Neural cell (in vitro differentiated cells): ENCODE measurements around the gene L1CAM. TPM values are rescaled to one million over a fixed set of nuclear protein-coding genes. Genes with fewer than 3 reads are reported as not detected.

ENCODE experiments used
- H2AFZ ChIP-seq: fragments of 200-600, 300-800 bp; sonication (generic), shearing (Covaris generic); 2 replicates; pipeline ENCODE4 v1.6.0; 2014; ENCODE audit warnings: low read depth, mild to moderate bottlenecking, antibody characterized with exemption, low read length, moderate library complexity
- H3F3A ChIP-seq: fragments of 200-600 bp; shearing (Covaris generic); 2 replicates; pipeline ENCODE4 v1.6.1; 2016; ENCODE audit warnings: mild to moderate bottlenecking, moderate library complexity, mixed read lengths, antibody characterized with exemption, low read length; ENCODE audit not compliant: insufficient read depth, poor library complexity, severe bottlenecking
- H3K27ac ChIP-seq: fragments of 200-600, 300-800 bp; sonication (generic), shearing (Covaris generic); 2 replicates; pipeline ENCODE4 v1.5.1; 2014; ENCODE audit warnings: mild to moderate bottlenecking, low read length, moderate library complexity
- H3K27me3 ChIP-seq: fragments of 300-800, 200-600 bp; sonication (generic), shearing (Covaris generic); 2 replicates; pipeline ENCODE4 v1.6.0; 2014; ENCODE audit warnings: mild to moderate bottlenecking, low read depth, low read length, moderate library complexity; ENCODE audit not compliant: insufficient read depth
- H3K36me3 ChIP-seq: fragments of 300-800, 200-600 bp; sonication (generic), shearing (Covaris generic); 2 replicates; pipeline ENCODE4 v1.5.1; 2014; ENCODE audit warnings: mild to moderate bottlenecking, antibody characterized with exemption, low read length, moderate library complexity; ENCODE audit not compliant: insufficient read depth
- H3K4me2 ChIP-seq: fragments of 300-800, 200-600 bp; sonication (generic), shearing (Covaris generic); 2 replicates; pipeline ENCODE4 v1.6.0; 2014; ENCODE audit warnings: mild to moderate bottlenecking, low read length
- H3K4me3 ChIP-seq: fragments of 300-800, 200-600 bp; sonication (generic), shearing (Covaris generic); 2 replicates; pipeline ENCODE4 v1.5.1; 2014; ENCODE audit warnings: mild to moderate bottlenecking, low read length, moderate library complexity
- H3K79me2 ChIP-seq: fragments of 200-600 bp; shearing (Covaris generic); replicated peaks from 2 replicates; pipeline ENCODE4 v1.6.0; 2014; ENCODE audit warnings: mild to moderate bottlenecking, low read length, moderate library complexity; ENCODE audit not compliant: insufficient read depth
- H3K9ac ChIP-seq: fragments of 300-800, 200-600 bp; sonication (generic), shearing (Covaris generic); 2 replicates; pipeline ENCODE4 v1.6.1; 2016; ENCODE audit warnings: mild to moderate bottlenecking, low read length, mixed read lengths
- H3K9me2 ChIP-seq: fragments of 200-600 bp; shearing (Covaris generic); 2 replicates; pipeline ENCODE4 v1.6.1; 2016; ENCODE audit warnings: mild to moderate bottlenecking, low read length, mixed read lengths; ENCODE audit not compliant: insufficient read depth
- H3K9me3 ChIP-seq: fragments of 200-600, 300-800 bp; sonication (generic), shearing (Covaris generic); 2 replicates; pipeline ENCODE4 v1.6.1; 2016; ENCODE audit warnings: mild to moderate bottlenecking, mixed run types, low read length, moderate library complexity, mixed read lengths
- H4K20me1 ChIP-seq: fragments of 200-600 bp; shearing (Covaris generic); 2 replicates; pipeline ENCODE4 v1.6.1; 2016; ENCODE audit warnings: mild to moderate bottlenecking, mixed run types; ENCODE audit not compliant: insufficient read depth
- CTCF ChIP-seq: fragments of 450-650 bp; IDR thresholded peaks from 2 replicates; pipeline ENCODE4 v1.5.1; 2014; ENCODE audit warnings: antibody characterized with exemption, mild to moderate bottlenecking, moderate library complexity; ENCODE audit not compliant: poor library complexity, severe bottlenecking
- EP300 ChIP-seq: fragments of 450-650 bp; conservative IDR thresholded peaks from 2 replicates; pipeline ENCODE4 v1.6.1; 2014; ENCODE audit warnings: antibody characterized with exemption, mild to moderate bottlenecking, moderate library complexity; ENCODE audit not compliant: poor library complexity, severe bottlenecking
- EZH2 ChIP-seq: fragments of 200-600, 300-800 bp; shearing (Covaris generic), sonication (generic); IDR thresholded peaks from 2 replicates; pipeline ENCODE4 v1.6.1; 2014; ENCODE audit warnings: antibody characterized with exemption, low read length, borderline replicate concordance, mild to moderate bottlenecking; ENCODE audit not compliant: insufficient read depth, poor library complexity, severe bottlenecking
- MXI1 ChIP-seq: fragments of 450-650 bp; conservative IDR thresholded peaks from 2 replicates; pipeline ENCODE4 v1.6.1; 2014; ENCODE audit warnings: antibody characterized with exemption, mild to moderate bottlenecking; ENCODE audit not compliant: poor library complexity, severe bottlenecking
- RAD21 ChIP-seq: fragments of 450-650 bp; conservative IDR thresholded peaks from 2 replicates; pipeline ENCODE4 v1.6.1; 2014; ENCODE audit warnings: antibody characterized with exemption, mild to moderate bottlenecking, moderate library complexity
- REST ChIP-seq: IDR thresholded peaks from 2 replicates; pipeline ENCODE4 v1.6.1; 2012; ENCODE audit warnings: borderline replicate concordance
- SMC3 ChIP-seq: fragments of 450-650 bp; conservative IDR thresholded peaks from 2 replicates; pipeline ENCODE4 v1.6.1; 2014; ENCODE audit warnings: antibody characterized with exemption, mild to moderate bottlenecking, moderate library complexity; ENCODE audit not compliant: poor library complexity
- TAF1 ChIP-seq: IDR thresholded peaks from 2 replicates; pipeline ENCODE4 v1.6.1; 2012; ENCODE audit warnings: low read depth
- polyA plus RNA-seq: library from polyadenylated mRNA; depleted of rRNA; stranded (reverse); fragments of >200 nt; gene quantifications from 2 replicates; pipeline ENCODE4 v1.2.3, GENCODE V29; 2014

L1CAM gene
- polyA plus RNA-seq, 1 donor from 2014 or later = 88.0 TPM

GRCh38 chrX:153853902-153854267, 32.1 kb downstream of the L1CAM start:
- no peaks in the 10 kb centered on the region for H3K36me3 ChIP-seq
- H4K20me1 ChIP-seq = no peaks in the 10 kb centered on the region
- H3K9me3 ChIP-seq = no peaks in the 10 kb centered on the region
- no peaks in the 10 kb centered on the region for H3K27me3 ChIP-seq
- no peaks in the 10 kb centered on the region for H3K79me2 ChIP-seq
- H3K4me3 ChIP-seq = no peak overlapping the region
- no peak overlapping the region for H2AFZ ChIP-seq
- TF ChIP-seq SMC3 (no peak), MXI1 (no peak)
- no peak overlapping the region for H3K4me2 ChIP-seq
- no peaks in the 10 kb centered on the region for H3F3A ChIP-seq
- H3K9me2 ChIP-seq = no peaks in the 10 kb centered on the region
- H3K9ac ChIP-seq = no peak overlapping the region
- no peak overlapping the region for H3K27ac ChIP-seq

- Histone ChIP-seq H4K20me1 (no peaks in the 10 kb centered on the region), H3F3A (no peaks in the 10 kb centered on the region), H3K9ac (no peak overlapping the region), H3K27ac (no peak overlapping the region), H3K36me3 (no peaks in the 10 kb centered on the region), H3K4me2 (no peak overlapping the region), H3K9me3 (no peaks in the 10 kb centered on the region), H3K79me2 (no peaks in the 10 kb centered on the region), H3K27me3 (no peaks in the 10 kb centered on the region), H2AFZ (no peak overlapping the region), H3K4me3 (no peak overlapping the region), H3K9me2 (no peaks in the 10 kb centered on the region)
- TF ChIP-seq TAF1 (no peak), EZH2 (no peak), RAD21 (no peak), MXI1 (no peak), REST (no peak), CTCF (no peak)
Observed at GRCh38 chrX:153853180-153853901, 32.6 kb downstream of the L1CAM start.

- Histone ChIP-seq H3K9me2 (no peaks in the 10 kb centered on the region), H3K9me3 (no peaks in the 10 kb centered on the region), H3K36me3 (no peaks in the 10 kb centered on the region), H3K4me3 (no peak overlapping the region), H3K79me2 (no peaks in the 10 kb centered on the region), H4K20me1 (no peaks in the 10 kb centered on the region), H3K27me3 (no peaks in the 10 kb centered on the region), H3K4me2 (no peak overlapping the region), H3K9ac (no peak overlapping the region), H3K27ac (no peak overlapping the region), H3F3A (no peaks in the 10 kb centered on the region), H2AFZ (no peak overlapping the region)
- TF ChIP-seq REST (no peak), EP300 (no peak), TAF1 (no peak), MXI1 (no peak), EZH2 (no peak)
Observed at GRCh38 chrX:153851981-153852380, 34.0 kb downstream of the L1CAM start.
